Measurements from ENCODE around the gene RIPOR2. TPM values are rescaled to one million over a fixed set of nuclear protein-coding genes. Genes with fewer than 3 reads are reported as not detected.

The RIPOR2 gene
- total and polyA plus RNA-seq, 2 donors (not counting 3 experiments of a cell fraction or from before 2014, with no cell fraction given): 0.10 TPM; not detected in 1

- H3K79me2 ChIP-seq (ENCODE audit: control insufficient read depth, insufficient read depth, low read length): no peaks in the 10 kb centered on the region
- no peaks in the 10 kb centered on the region for H3K4me1 ChIP-seq (ENCODE audit: control insufficient read depth, extremely low read depth, insufficient read depth, low read length)
- H3K4me3 ChIP-seq (replicated peaks in 1 of 3; ENCODE audit: insufficient read depth in 1 of 3, low read depth in 1 of 3, low read length in 3 of 3): no peak overlapping the region
- H3K9ac ChIP-seq (replicated peaks; ENCODE audit: extremely low read depth, insufficient read depth, low read length): no peak overlapping the region
- no peaks in the 10 kb centered on the region for H3K9me3 ChIP-seq (replicated peaks; ENCODE audit: control insufficient read depth, insufficient read depth, low read length)
- no peaks in the 10 kb centered on the region for H3K27me3 ChIP-seq (ENCODE audit: control insufficient read depth in 2 of 2, insufficient read depth in 2 of 2, low read length in 2 of 2)
- H3K36me3 ChIP-seq (ENCODE audit: control insufficient read depth in 2 of 2, extremely low read depth in 1 of 2, insufficient read depth in 2 of 2, low read length in 2 of 2): no peaks in the 10 kb centered on the region
- H3K27ac ChIP-seq (ENCODE audit: insufficient read depth, low read depth, low read length): no peak overlapping the region
- BruUV-seq (replicated peaks): no TSS peak
- intact Hi-C loops (cut with micrococcal nuclease) (no loop called here), dilution Hi-C loops (cut with MboI; ENCODE audit: extremely low pct_ligation_motif_present, low sequenced_read_pairs) (no loop called here)
- DNase-seq (ENCODE audit: low read depth, low spot score) (no peak), FAIRE-seq (no peak)
- TF ChIP-seq GATA2 (IDR thresholded peaks at IDR 0.05; ENCODE audit: insufficient read depth, insufficient read length, low read depth, low read length) (no peak), POLR2A (IDR thresholded peaks at IDR 0.05; ENCODE audit: low read depth, low read length) (no peak), POLR2AphosphoS5 (IDR thresholded peaks at IDR 0.05; ENCODE audit: insufficient read depth, low read depth, low read length) (no peak), FOS (IDR thresholded peaks at IDR 0.05; ENCODE audit: borderline replicate concordance, insufficient read depth, low read length) (no peak), JUN (IDR thresholded peaks at IDR 0.05; ENCODE audit: borderline replicate concordance, insufficient read depth, insufficient read length, low read depth) (no peak), MYC (IDR thresholded peaks at IDR 0.05; ENCODE audit: low read depth, low read length) (no peak), MAX (IDR thresholded peaks at IDR 0.05; ENCODE audit: insufficient read depth, insufficient read length) (no peak), CTCF (IDR thresholded peaks at IDR 0.05; ENCODE audit: extremely low read depth in 1 of 2, insufficient read depth in 1 of 2, low read depth in 1 of 2, low read length in 2 of 2) (no peak), EZH2 (IDR thresholded peaks at IDR 0.05; ENCODE audit: borderline replicate concordance, low read depth, low read length, severe bottlenecking) (no peak)
- ChIA-PET CTCF (no interaction called here), POLR2A (no interaction called here)
- no peak overlapping the region for H2AFZ ChIP-seq (ENCODE audit: low read depth, low read length)
- no peaks in the 10 kb centered on the region for H4K20me1 ChIP-seq (replicated peaks; ENCODE audit: control insufficient read depth, extremely low read depth, insufficient read depth, low read length)
- no peaks in the 10 kb centered on the region for H3K9me1 ChIP-seq (replicated peaks; ENCODE audit: control insufficient read depth, extremely low read depth, insufficient read depth, low read length)
- H3K4me2 ChIP-seq (ENCODE audit: insufficient read depth, low read length): no peak overlapping the region
These were observed 26.1 kb upstream of the RIPOR2 start for GRCh38 chr6:24961852-24962251.

All from endothelial cell of umbilical vein (primary cell).